ENCODE measurements around the gene GPC6.

GPC6 gene

DNA sequence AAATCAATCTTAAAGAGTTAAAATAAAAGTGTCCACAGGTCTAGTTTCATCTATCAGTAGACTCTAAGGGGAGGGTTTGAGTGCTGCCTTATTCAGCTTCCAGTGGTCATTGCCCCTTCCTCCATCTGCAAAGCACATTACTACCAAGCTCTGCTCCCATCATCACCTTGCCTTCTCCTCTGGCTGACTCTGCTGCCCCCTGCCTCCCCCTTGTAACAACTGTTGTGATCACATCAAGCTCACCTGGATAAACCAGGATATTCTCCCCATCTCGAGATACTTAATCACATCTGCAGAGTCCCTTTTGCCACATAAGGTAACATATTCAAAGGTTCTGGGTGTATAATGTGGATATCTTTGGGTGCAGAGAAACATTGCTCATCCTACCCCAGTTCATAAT, 43.3 kb upstream of the GPC6 start:
- TF ChIP-seq EZH2 (optimal IDR thresholded peaks at IDR 0.05; ENCODE audit: low read depth, low read length): no peak
- TF ChIP-seq EZH2phosphoT487 (IDR thresholded peaks at IDR 0.05; ENCODE audit: low read length): no peak
- TF ChIP-seq, protein P1, sequence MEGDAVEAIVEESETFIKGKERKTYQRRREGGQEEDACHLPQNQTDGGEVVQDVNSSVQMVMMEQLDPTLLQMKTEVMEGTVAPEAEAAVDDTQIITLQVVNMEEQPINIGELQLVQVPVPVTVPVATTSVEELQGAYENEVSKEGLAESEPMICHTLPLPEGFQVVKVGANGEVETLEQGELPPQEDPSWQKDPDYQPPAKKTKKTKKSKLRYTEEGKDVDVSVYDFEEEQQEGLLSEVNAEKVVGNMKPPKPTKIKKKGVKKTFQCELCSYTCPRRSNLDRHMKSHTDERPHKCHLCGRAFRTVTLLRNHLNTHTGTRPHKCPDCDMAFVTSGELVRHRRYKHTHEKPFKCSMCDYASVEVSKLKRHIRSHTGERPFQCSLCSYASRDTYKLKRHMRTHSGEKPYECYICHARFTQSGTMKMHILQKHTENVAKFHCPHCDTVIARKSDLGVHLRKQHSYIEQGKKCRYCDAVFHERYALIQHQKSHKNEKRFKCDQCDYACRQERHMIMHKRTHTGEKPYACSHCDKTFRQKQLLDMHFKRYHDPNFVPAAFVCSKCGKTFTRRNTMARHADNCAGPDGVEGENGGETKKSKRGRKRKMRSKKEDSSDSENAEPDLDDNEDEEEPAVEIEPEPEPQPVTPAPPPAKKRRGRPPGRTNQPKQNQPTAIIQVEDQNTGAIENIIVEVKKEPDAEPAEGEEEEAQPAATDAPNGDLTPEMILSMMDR (IDR thresholded peaks at IDR 0.05; ENCODE audit: low read length): no peak
- Histone ChIP-seq H3K27me3 (replicated peaks; ENCODE audit: insufficient read depth, low read length) (0 out of 2 replicates have a peak, but pooled peaks cover 6% of the 10 kb centered on the region), H3K79me2 (ENCODE audit: low read length) (no peaks in the 10 kb centered on the region), H3K4me1 (ENCODE audit: low read length) (no peaks in the 10 kb centered on the region), H3K9me3 (replicated peaks; ENCODE audit: insufficient read depth, low read length) (no peaks in the 10 kb centered on the region), H2AFZ (ENCODE audit: low read length) (no peak overlapping the region), H3K9ac (ENCODE audit: low read length) (no peak overlapping the region), H3K27ac (ENCODE audit: low read length) (no peak overlapping the region), H3F3A (ENCODE audit: insufficient read depth, low read length) (no peaks in the 10 kb centered on the region), H3K36me3 (replicated peaks; ENCODE audit: insufficient read depth, low read length) (no peaks in the 10 kb centered on the region), H4K20me1 (ENCODE audit: insufficient read depth, low read length) (no peaks in the 10 kb centered on the region), H3K9me2 (replicated peaks; ENCODE audit: insufficient read depth, low read length) (no peaks in the 10 kb centered on the region), H3K4me2 (ENCODE audit: low read depth, low read length) (no peak overlapping the region), H3K4me3 (ENCODE audit: low read length) (no peak overlapping the region)
- no peak for DNase-seq

DNA sequence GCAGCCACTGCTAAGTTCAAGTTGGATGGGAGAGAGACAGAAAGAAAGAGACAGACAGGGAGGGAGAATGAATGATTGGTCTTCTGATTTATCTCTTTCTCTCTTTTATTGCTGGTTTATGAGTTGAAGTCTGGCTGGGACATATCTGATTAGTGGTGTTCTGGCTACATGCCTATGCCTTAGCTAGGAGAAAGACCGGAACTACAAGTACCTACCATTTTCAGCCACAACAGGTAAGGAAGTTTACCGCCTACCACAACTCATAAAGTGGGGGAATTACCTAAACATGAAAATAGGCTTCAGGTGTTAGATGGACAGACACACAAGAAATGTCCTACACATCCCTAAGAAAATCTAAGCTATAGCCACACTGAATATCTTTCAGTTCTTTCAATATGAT, 36.6 kb upstream of the GPC6 start:
- Histone ChIP-seq H3F3A (ENCODE audit: insufficient read depth, low read length) (no peaks in the 10 kb centered on the region), H3K9me3 (replicated peaks; ENCODE audit: insufficient read depth, low read length) (no peaks in the 10 kb centered on the region), H3K4me3 (ENCODE audit: low read length) (no peak overlapping the region), H3K27ac (ENCODE audit: low read length) (no peak overlapping the region; the same call in 1 of the 2 replicates), H3K4me1 (ENCODE audit: low read length) (peaks cover 20% of the 10 kb centered on the region), H3K79me2 (ENCODE audit: low read length) (no peaks in the 10 kb centered on the region), H3K36me3 (replicated peaks; ENCODE audit: insufficient read depth, low read length) (no peaks in the 10 kb centered on the region), H3K9me2 (replicated peaks; ENCODE audit: insufficient read depth, low read length) (no peaks in the 10 kb centered on the region), H3K4me2 (ENCODE audit: low read depth, low read length) (peak overlapping the region; percentile 37), H3K9ac (ENCODE audit: low read length) (no peak overlapping the region), H3K27me3 (replicated peaks; ENCODE audit: insufficient read depth, low read length) (0 out of 2 replicates have a peak, but pooled peaks cover 6% of the 10 kb centered on the region), H4K20me1 (ENCODE audit: insufficient read depth, low read length) (no peaks in the 10 kb centered on the region), H2AFZ (ENCODE audit: low read length) (no peak overlapping the region)
- DNase-seq: peak; percentile 84
- TF ChIP-seq EZH2phosphoT487 (IDR thresholded peaks at IDR 0.05; ENCODE audit: low read length) (no peak), EZH2 (optimal IDR thresholded peaks at IDR 0.05; ENCODE audit: low read depth, low read length) (no peak)
- TF ChIP-seq, protein P1 (IDR thresholded peaks at IDR 0.05; ENCODE audit: low read length): no peak

DNA sequence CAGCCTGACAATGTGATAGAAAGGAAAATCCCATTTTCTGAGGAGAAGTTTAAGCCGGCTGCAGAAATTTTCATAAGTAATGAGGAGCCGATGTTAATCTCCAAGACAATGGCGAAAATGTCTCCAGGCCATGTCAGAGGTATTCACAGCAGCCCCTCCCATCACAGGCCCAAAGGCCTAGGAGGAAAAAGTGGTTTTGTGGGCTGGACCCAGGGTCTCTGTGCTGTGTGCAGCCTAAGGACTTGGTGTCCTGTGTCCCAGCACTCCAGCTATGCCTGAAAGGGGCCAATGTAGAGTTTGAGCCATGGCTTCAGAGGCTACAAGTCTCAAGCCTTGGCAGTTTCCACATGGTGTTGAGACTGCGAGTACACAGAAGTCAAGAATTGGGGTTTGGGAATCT, 32.9 kb upstream of the GPC6 start:
- Histone ChIP-seq H3K27ac (ENCODE audit: low read length) (no peak overlapping the region), H3K4me2 (ENCODE audit: low read depth, low read length) (no peak overlapping the region), H3K4me3 (ENCODE audit: low read length) (no peak overlapping the region), H3K9ac (ENCODE audit: low read length) (no peak overlapping the region), H2AFZ (ENCODE audit: low read length) (no peak overlapping the region), H3K36me3 (replicated peaks; ENCODE audit: insufficient read depth, low read length) (no peaks in the 10 kb centered on the region), H3K79me2 (ENCODE audit: low read length) (no peaks in the 10 kb centered on the region), H3K9me3 (replicated peaks; ENCODE audit: insufficient read depth, low read length) (no peaks in the 10 kb centered on the region), H3K27me3 (replicated peaks; ENCODE audit: insufficient read depth, low read length) (no peaks in the 10 kb centered on the region), H4K20me1 (ENCODE audit: insufficient read depth, low read length) (no peaks in the 10 kb centered on the region), H3F3A (ENCODE audit: insufficient read depth, low read length) (no peaks in the 10 kb centered on the region), H3K9me2 (replicated peaks; ENCODE audit: insufficient read depth, low read length) (no peaks in the 10 kb centered on the region), H3K4me1 (ENCODE audit: low read length) (peaks cover 20% of the 10 kb centered on the region)
- no peak for DNase-seq
- TF ChIP-seq, protein P1 (IDR thresholded peaks at IDR 0.05; ENCODE audit: low read length): no peak
- TF ChIP-seq EZH2 (optimal IDR thresholded peaks at IDR 0.05; ENCODE audit: low read depth, low read length): no peak
- no peak for TF ChIP-seq EZH2phosphoT487 (IDR thresholded peaks at IDR 0.05; ENCODE audit: low read length)
